GM19193 (cell line): Measurements from ENCODE around the gene NUTM1.

ENCODE experiments used
- POLR2A ChIP-seq: IDR thresholded peaks from 4 replicates; pipeline ENCODE4 v1.6.1; 2011; ENCODE audit not compliant: insufficient read depth, insufficient read length; ENCODE audit errors: extremely low read depth

NUTM1 gene

GRCh38 chr15:34370129-34370528 lies 27.0 kb downstream of the NUTM1 start:
- no peak for TF ChIP-seq POLR2A

GRCh38 chr15:34370643-34371042 lies 27.5 kb downstream of the NUTM1 start:
- no peak for TF ChIP-seq POLR2A

GRCh38 chr15:34373951-34374350 lies 30.8 kb downstream of the NUTM1 start:
- no peak for TF ChIP-seq POLR2A

- TF ChIP-seq POLR2A, result no peak
These were observed 31.7 kb downstream of the NUTM1 start for GRCh38 chr15:34374816-34375215.

- TF ChIP-seq POLR2A, result no peak
These were observed 33.7 kb downstream of the NUTM1 start for GRCh38 chr15:34376856-34377255.
